ENCODE measurements around the gene GTF2IRD1.
"Not testable (repeated sequence)": the region's sequence is repeated elsewhere in the genome, so short reads cannot be mapped to it uniquely, and the experiment has no call there.

Gene GTF2IRD1

GRCh38 chr7:74481458-74482196 is 27.9 kb downstream of the GTF2IRD1 start:
- Histone ChIP-seq H3K9ac (ENCODE audit: low read depth, low read length) (no peak overlapping the region), H3K4me1 (ENCODE audit: control insufficient read depth, insufficient read depth, low read length) (peaks cover 17% of the 10 kb centered on the region; the same call in 1 of the 2 replicates), H3K9me3 (ENCODE audit: control insufficient read depth, insufficient read depth, low read length) (no peaks in the 10 kb centered on the region), H3K4me3 (ENCODE audit: low read depth, low read length) (no peak overlapping the region), H3K36me3 (ENCODE audit: control insufficient read depth, insufficient read depth, low read length) (0 out of 2 replicates have a peak, but pooled peaks cover 3% of the 10 kb centered on the region), H3K27ac (ENCODE audit: low read depth, low read length) (no peak overlapping the region), H3K27me3 (ENCODE audit: control insufficient read depth, insufficient read depth, low read length) (no peaks in the 10 kb centered on the region)

- Histone ChIP-seq H3K9me3 (ENCODE audit: control insufficient read depth, insufficient read depth, low read length) (no peaks in the 10 kb centered on the region), H3K4me3 (ENCODE audit: low read depth, low read length) (no peak overlapping the region), H3K9ac (ENCODE audit: low read depth, low read length) (no peak overlapping the region), H3K27ac (ENCODE audit: low read depth, low read length) (no peak overlapping the region), H3K27me3 (ENCODE audit: control insufficient read depth, insufficient read depth, low read length) (no peaks in the 10 kb centered on the region), H3K4me1 (ENCODE audit: control insufficient read depth, insufficient read depth, low read length) (peaks cover 17% of the 10 kb centered on the region; the same call in 1 of the 2 replicates), H3K36me3 (ENCODE audit: control insufficient read depth, insufficient read depth, low read length) (no peaks in the 10 kb centered on the region)
Observed at GRCh38 chr7:74482197-74482467, 28.4 kb downstream of the GTF2IRD1 start.

DNA sequence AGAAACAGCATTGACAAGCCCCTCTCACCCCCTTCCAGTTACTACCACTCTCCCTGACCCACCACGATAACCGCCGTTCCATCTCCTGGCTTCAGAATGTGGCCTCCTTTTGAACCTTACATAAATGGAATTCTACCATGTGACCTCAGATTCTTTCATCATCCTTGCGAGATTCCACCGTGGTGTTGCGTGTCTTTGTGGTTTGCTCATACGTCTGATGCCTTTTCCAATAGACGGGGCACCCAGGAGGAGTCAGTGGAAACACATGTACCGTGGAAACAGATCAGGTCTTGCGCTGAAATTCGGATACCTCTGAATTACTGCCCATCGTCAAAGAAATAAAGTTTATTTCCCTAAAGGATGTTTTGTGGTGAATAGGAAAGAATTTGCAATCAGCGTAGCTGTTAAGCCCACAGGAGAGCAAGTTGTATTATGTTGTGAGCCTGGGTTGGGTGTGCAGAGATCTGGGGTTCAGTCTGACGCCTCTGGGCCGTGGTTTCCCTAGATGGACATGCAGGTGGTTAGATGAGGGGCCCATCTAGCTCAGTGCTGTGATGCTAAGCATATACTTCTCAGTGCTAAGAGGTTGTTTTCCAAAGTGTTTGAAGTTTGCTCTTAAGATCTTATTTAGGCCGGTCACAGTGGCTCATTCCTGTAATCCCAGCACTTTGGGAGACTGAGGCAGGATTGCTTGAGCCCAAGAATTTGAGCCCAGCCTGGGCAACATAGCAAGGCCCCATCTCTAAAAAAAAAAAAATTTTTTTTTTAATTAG is 29.1 kb downstream of the GTF2IRD1 start:
- Histone ChIP-seq H3K36me3 (ENCODE audit: control insufficient read depth, insufficient read depth, low read length) (no peaks in the 10 kb centered on the region), H3K27me3 (ENCODE audit: control insufficient read depth, insufficient read depth, low read length) (no peaks in the 10 kb centered on the region), H3K9ac (ENCODE audit: low read depth, low read length) (no peak overlapping the region), H3K9me3 (ENCODE audit: control insufficient read depth, insufficient read depth, low read length) (no peaks in the 10 kb centered on the region), H3K4me3 (ENCODE audit: low read depth, low read length) (no peak overlapping the region), H3K27ac (ENCODE audit: low read depth, low read length) (no peak overlapping the region), H3K4me1 (ENCODE audit: control insufficient read depth, insufficient read depth, low read length) (peaks cover 17% of the 10 kb centered on the region; the same call in 1 of the 2 replicates)

DNA sequence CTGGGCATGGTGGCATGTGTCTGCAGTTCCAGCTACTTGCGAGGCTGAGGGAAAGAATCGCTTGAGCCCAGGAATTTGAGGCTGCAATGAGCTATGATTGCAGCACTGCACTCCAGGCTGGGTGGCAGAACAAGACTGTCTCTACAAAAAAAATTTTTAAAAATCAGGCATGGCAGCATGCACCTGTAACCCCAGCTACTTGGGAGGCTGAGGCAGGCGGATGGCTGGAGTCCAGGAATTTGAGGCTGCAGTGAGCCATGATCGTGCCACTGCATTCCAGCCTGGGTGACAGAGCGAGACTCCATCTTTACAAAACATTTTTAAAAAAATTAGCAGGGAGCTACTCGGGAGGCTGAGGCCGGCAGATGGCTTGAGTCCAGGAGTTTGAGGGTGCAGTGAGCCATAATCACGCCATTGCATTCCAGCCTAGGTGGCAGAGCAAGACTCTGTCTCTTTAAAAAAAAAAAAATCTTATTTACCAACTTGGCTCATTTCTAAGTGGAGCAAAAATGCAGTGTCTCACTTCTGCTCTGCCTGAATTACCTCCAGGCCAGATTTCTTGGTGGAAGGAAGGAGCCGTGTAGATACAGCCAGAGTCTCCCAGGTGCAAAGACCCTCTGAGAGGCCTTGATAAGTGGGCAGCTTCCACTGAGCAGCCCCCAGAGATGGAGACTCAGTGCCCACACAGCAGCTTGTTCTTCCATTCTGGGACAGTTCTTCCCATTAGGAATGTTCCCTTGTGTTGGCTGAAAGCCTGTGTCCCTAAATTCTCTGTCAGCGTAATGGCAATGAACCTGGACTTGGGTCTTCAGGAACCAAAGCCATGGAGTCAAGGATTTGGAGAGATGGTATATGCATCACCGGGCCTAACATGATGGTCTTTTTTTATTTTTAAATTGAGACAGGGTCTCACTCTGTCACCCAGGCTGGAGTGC is 30.0 kb downstream of the GTF2IRD1 start:
- Histone ChIP-seq H3K27ac (ENCODE audit: low read depth, low read length) (no peak overlapping the region), H3K9ac (ENCODE audit: low read depth, low read length) (no peak overlapping the region), H3K4me3 (ENCODE audit: low read depth, low read length) (no peak overlapping the region), H3K4me1 (ENCODE audit: control insufficient read depth, insufficient read depth, low read length) (peaks cover 17% of the 10 kb centered on the region; the same call in 1 of the 2 replicates), H3K36me3 (ENCODE audit: control insufficient read depth, insufficient read depth, low read length) (no peaks in the 10 kb centered on the region), H3K27me3 (ENCODE audit: control insufficient read depth, insufficient read depth, low read length) (no peaks in the 10 kb centered on the region), H3K9me3 (ENCODE audit: control insufficient read depth, insufficient read depth, low read length) (no peaks in the 10 kb centered on the region)

DNA sequence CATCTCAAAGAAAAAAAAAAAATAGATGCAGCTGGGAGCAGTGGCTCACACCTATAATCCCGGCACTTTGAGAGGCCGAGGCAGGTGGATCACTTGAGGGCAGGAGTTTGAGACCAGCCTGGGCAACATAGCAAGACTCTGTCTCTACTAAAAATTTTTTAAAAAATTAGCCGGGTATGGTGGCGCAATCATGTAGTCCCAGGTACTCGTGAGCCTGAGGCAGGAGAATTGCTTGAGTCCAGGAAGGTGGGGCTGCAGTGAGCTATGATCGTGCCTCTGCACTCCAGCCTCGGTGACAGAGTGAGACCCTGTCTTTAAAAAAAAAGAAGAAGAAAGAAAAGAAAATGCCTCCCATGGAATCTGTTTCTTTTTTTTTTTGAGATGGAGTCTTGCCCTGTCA is 31.9 kb downstream of the GTF2IRD1 start:
- no peak overlapping the region for H3K9ac ChIP-seq (ENCODE audit: low read depth, low read length)
- peaks cover 3% of the 10 kb centered on the region; the same call in 1 of the 2 replicates for H3K4me1 ChIP-seq (ENCODE audit: control insufficient read depth, insufficient read depth, low read length)
- H3K27me3 ChIP-seq (ENCODE audit: control insufficient read depth, insufficient read depth, low read length), result no peaks in the 10 kb centered on the region
- H3K9me3 ChIP-seq (ENCODE audit: control insufficient read depth, insufficient read depth, low read length), result no peaks in the 10 kb centered on the region
- no peak overlapping the region for H3K27ac ChIP-seq (ENCODE audit: low read depth, low read length)
- H3K4me3 ChIP-seq (ENCODE audit: low read depth, low read length), result no peak overlapping the region
- no peaks in the 10 kb centered on the region for H3K36me3 ChIP-seq (ENCODE audit: control insufficient read depth, insufficient read depth, low read length)

DNA sequence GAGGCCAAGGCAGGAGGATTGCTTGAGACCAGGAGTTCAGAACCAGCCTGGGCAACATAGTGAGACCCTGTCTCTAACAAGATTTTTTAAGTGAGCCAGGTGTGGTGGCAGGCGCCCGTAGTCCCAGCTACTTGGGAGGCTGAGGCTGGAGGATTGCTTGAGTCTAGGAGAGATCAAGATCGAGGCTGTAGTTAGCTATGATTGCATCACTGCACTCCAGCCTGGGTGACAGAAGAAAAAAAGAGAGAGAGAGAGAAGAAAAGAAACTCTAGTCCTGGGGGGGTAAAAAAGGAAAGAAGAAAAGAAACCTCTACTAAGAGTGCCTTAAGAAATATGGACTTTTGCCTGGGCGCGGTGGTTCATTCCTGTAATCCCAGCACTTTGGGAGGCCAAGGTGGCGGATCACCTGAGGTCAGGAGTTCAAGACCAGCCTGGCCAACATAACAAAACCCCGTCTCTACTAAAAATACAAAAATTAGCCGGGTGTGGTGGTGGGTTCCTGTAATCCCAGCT is 34.9 kb downstream of the GTF2IRD1 start:
- H3K4me1 ChIP-seq (ENCODE audit: control insufficient read depth, insufficient read depth, low read length); H3K9me3 ChIP-seq (ENCODE audit: control insufficient read depth, insufficient read depth, low read length); H3K9ac ChIP-seq (ENCODE audit: low read depth, low read length); H3K4me3 ChIP-seq (ENCODE audit: low read depth, low read length); H3K27me3 ChIP-seq (ENCODE audit: control insufficient read depth, insufficient read depth, low read length); H3K27ac ChIP-seq (ENCODE audit: low read depth, low read length); H3K36me3 ChIP-seq (ENCODE audit: control insufficient read depth, insufficient read depth, low read length): not testable (repeated sequence)

DNA sequence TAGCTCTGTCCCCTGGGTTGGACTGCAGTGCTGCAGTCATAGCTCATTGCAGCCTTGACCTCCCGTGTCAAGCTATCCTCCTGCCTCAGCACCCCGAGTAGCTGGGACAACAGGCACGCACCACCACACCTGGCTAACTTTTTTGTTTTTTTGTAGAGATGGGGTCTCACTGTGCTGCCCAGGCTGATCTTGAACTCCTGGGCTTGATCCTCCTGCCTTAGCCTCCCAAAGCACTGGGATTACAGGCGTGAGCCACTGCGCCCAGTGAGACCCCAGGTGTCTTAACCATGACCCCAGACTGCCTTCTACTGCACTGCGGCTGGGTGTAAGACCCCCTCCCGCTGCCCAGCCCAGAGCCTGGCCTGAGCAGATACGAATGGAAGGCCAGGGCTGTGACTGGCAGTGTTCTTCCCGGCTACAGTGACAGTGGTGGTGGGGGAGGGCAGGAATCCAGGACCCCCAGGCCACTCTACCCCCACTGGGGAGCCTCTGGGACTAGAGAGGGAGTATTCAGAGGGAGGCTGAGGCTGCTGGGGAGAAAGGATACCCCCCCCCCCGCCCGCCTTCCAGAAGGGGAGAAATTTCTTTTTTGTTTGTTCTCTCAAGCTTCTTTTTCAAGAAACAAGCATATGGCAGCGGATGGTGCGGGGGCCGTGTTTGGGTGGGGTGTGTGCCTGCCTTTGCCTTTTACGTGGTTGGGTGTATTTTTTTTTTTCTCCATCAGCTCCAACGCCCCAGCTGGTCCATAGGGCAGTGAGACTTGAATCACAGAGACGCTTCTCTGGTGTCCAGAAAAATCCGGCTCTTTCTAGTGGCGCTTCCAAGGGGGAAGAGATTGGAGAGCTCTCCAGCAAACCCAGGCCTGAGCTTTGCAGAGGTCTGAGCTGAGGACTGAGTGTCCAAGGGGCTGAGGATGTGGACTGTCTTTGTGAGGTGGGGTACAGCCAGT is 36.6 kb downstream of the GTF2IRD1 start:
- H3K9me3 ChIP-seq (ENCODE audit: control insufficient read depth, insufficient read depth, low read length), result no peaks in the 10 kb centered on the region
- no peaks in the 10 kb centered on the region for H3K36me3 ChIP-seq (ENCODE audit: control insufficient read depth, insufficient read depth, low read length)
- no peaks in the 10 kb centered on the region for H3K4me1 ChIP-seq (ENCODE audit: control insufficient read depth, insufficient read depth, low read length)
- no peak overlapping the region for H3K27ac ChIP-seq (ENCODE audit: low read depth, low read length)
- H3K9ac ChIP-seq (ENCODE audit: low read depth, low read length), result no peak overlapping the region
- H3K4me3 ChIP-seq (ENCODE audit: low read depth, low read length), result no peak overlapping the region
- no peaks in the 10 kb centered on the region for H3K27me3 ChIP-seq (ENCODE audit: control insufficient read depth, insufficient read depth, low read length)

DNA sequence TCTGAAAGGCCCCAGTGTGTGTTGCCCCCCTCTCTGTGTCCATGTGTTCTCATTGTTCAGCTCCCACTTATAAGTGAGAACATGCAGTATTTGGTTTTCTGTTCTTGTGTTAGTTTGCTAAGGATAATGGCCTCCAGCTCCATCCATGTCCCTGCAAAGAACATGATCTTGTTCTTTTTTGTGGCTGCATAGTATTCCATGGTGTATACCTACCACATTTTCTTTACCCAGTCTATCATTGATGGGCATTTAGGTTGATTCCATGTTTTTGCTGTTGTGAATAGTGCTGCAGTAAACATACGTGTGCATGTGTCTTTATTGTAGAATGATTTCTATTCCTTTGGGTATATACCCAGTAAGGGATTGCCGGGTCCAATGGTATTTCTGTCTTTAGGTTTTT is 37.8 kb downstream of the GTF2IRD1 start:
- not testable (repeated sequence) for H3K4me1 ChIP-seq (ENCODE audit: control insufficient read depth, insufficient read depth, low read length); H3K4me3 ChIP-seq (ENCODE audit: low read depth, low read length); H3K36me3 ChIP-seq (ENCODE audit: control insufficient read depth, insufficient read depth, low read length); H3K27ac ChIP-seq (ENCODE audit: low read depth, low read length); H3K9ac ChIP-seq (ENCODE audit: low read depth, low read length); H3K27me3 ChIP-seq (ENCODE audit: control insufficient read depth, insufficient read depth, low read length); H3K9me3 ChIP-seq (ENCODE audit: control insufficient read depth, insufficient read depth, low read length)

GRCh38 chr7:74493295-74493694 is 39.6 kb downstream of the GTF2IRD1 start:
- H3K9me3 ChIP-seq (ENCODE audit: control insufficient read depth, insufficient read depth, low read length), result no peaks in the 10 kb centered on the region
- no peaks in the 10 kb centered on the region for H3K36me3 ChIP-seq (ENCODE audit: control insufficient read depth, insufficient read depth, low read length)
- no peak overlapping the region for H3K27ac ChIP-seq (ENCODE audit: low read depth, low read length)
- no peak overlapping the region for H3K9ac ChIP-seq (ENCODE audit: low read depth, low read length)
- H3K4me1 ChIP-seq (ENCODE audit: control insufficient read depth, insufficient read depth, low read length), result no peaks in the 10 kb centered on the region
- H3K4me3 ChIP-seq (ENCODE audit: low read depth, low read length), result no peak overlapping the region
- no peaks in the 10 kb centered on the region for H3K27me3 ChIP-seq (ENCODE audit: control insufficient read depth, insufficient read depth, low read length)

DNA sequence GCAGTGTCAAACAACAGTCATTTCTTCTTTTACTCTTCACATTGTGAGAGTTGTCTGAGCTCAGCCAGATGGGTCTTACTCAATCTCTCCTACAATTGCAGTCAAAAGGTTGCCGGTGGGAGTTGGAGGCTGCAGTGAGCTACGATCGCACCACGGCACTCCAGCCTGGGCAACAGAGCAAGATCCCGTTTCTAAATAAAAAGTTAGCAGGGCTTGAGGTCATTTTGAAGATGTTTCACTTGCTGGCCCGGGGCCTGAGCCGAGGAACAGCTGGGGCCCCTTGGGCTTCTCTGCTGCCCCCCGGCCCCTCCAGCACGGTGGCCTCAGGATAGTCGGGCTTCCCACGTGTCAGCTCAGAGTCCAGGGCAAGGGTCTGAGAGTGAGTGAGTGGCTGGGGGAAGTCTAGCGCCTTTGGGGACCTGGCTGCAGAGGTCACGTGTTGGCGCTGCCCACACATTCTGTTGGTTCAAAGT is 40.4 kb downstream of the GTF2IRD1 start:
- Histone ChIP-seq H3K27me3 (ENCODE audit: control insufficient read depth, insufficient read depth, low read length) (no peaks in the 10 kb centered on the region), H3K4me3 (ENCODE audit: low read depth, low read length) (no peak overlapping the region), H3K36me3 (ENCODE audit: control insufficient read depth, insufficient read depth, low read length) (no peaks in the 10 kb centered on the region), H3K27ac (ENCODE audit: low read depth, low read length) (no peak overlapping the region), H3K9me3 (ENCODE audit: control insufficient read depth, insufficient read depth, low read length) (no peaks in the 10 kb centered on the region), H3K4me1 (ENCODE audit: control insufficient read depth, insufficient read depth, low read length) (no peaks in the 10 kb centered on the region), H3K9ac (ENCODE audit: low read depth, low read length) (no peak overlapping the region)

Data from HUES48 (cell line).